Mammary microvascular endothelial cell (primary cell): Measurements from ENCODE around the gene STAM2. TPM values are rescaled to one million over a fixed set of nuclear protein-coding genes. Genes with fewer than 3 reads are reported as not detected.

Source experiments
- total RNA-seq: library from RNA; depleted of rRNA; stranded (reverse); fragments of >200 nt; gene quantifications from 2 replicates; pipeline ENCODE4 v1.2.3, GENCODE V29; 2015

STAM2 gene
- 17.7 and 20.3 TPM in 2 replicates for total RNA-seq

DNA sequence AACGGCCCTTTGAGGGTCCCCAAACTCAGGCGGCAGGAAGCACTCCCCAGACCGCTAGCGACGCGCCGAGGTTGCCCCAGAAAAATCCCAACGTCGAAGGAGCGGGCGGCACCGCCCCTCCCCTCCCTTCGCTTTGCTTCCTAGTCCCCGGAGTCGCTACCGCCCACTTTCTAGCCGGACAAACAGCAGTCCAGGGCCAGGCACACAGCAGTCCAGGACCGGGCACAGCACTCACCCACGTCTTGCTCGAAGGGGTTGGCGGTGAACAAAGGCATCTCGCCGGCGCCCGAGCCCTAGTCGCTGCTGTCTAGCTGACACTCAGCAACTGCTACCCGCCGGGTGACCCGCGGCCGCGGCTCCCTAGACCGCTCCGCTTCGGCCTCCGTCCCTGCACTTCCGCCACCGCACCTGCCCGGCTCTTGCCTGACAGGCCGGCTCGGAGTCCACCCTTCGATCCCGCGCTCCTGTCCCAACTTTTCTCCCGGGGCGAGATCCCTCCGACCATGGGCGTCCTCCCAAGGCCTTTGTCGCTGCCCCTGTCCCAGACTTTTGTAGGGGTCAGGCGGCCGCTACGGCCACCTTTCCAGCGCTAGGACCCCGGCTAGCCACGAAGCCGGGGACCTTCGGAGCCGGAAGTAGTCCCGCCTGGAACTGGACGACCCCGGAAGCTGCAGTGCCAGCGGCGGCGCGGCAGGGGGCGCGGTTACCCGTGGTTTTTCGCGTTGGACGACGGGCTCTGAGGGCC is at the start of gene STAM2:
Gene STAM2, minus strand, starts transcription at position 396 of the 745 bp plus-strand sequence. Its CDS starts 121 bp downstream, at position 275.

DNA sequence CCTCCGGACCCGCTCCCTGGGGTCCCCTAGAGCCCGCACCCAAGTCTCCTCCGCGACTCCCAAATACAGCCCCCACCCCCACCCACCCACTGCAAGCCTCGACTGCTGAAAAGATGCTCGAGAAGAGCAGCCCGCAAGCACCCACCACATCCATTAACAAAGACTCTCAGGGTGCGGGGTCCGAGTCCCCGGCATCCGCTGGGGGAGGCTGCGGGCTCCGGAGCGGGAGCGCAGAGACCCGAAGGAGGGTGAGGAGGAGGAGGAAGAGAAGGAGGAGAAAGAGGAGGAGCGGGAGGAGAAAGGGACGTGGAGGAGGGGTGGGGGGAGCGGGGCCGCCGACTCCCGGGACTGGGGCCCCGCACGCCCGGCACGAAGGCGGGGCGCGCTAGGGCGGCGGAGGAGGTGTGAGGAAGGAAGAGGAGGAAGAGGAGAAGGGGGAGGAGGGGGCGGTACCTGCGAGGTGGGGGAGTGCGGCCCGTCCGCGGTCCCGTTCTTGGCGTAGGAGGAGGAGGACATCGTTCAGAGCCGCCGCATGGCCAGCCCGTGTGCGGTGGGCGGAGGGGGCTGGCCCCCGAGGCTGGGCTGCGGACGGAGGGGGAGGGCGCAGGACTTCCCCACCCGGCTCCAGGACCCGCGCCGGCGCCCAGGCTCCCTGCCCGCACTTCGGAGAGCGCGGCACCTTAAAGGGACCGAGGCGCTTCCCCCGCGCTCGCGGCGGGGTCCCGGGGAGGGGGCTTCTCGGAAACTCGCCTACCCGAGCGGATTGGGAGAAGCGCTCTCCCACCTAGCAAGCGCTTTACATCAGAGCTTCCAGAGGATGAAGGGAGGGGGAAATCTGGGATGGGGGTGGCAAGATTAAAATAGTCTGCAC is 76.8 kb downstream of the STAM2 start, which contains the start of gene CACNB4:
Gene CACNB4, minus strand, starts transcription at position 549 of the 871 bp plus-strand sequence.

Other genes starting within 250 kb of the STAM2 start
- not detected in 2 replicates for gene CACNB4, start 76.7 kb downstream of the STAM2 start, total RNA-seq
- 28.1 and 31.1 TPM in 2 replicates for gene FMNL2, start 159.4 kb upstream of the STAM2 start, total RNA-seq